Measurements from ENCODE around the gene ZDHHC11. TPM values are rescaled to one million over a fixed set of nuclear protein-coding genes. Genes with fewer than 3 reads are reported as not detected.

ZDHHC11 gene
- total RNA-seq, 1 experiment from 2014 or later: 26.0 TPM

GRCh38 chr5:883475-884181 is 32.8 kb upstream of the ZDHHC11 start:
- CTCF ChIA-PET: no interaction called here
- Histone ChIP-seq H3K27me3 (ENCODE audit: low read length) (no peaks in the 10 kb centered on the region), H3K4me2 (ENCODE audit: low read length) (no peak overlapping the region), H4K20me1 (ENCODE audit: low read length) (peaks cover 23% of the 10 kb centered on the region), H3K27ac (ENCODE audit: low read length) (no peak overlapping the region), H3F3A (ENCODE audit: low read length, unreplicated experiment) (no peaks in the 10 kb centered on the region), H3K36me3 (ENCODE audit: low read depth, low read length) (peaks cover 79% of the 10 kb centered on the region), H3K4me1 (ENCODE audit: insufficient read depth, low read length) (no peaks in the 10 kb centered on the region), H3K79me2 (ENCODE audit: low read length) (peaks cover 78% of the 10 kb centered on the region), H3K4me3 (ENCODE audit: low read length) (no peak overlapping the region), H3K9ac (ENCODE audit: low read length) (no peak overlapping the region), H3K9me2 (replicated peaks; ENCODE audit: low read length) (no peaks in the 10 kb centered on the region), H2AFZ (ENCODE audit: low read length) (no peak overlapping the region), H3K9me3 (ENCODE audit: low read length) (no peaks in the 10 kb centered on the region)
- DNase-seq (no peak), ATAC-seq (no peak)
- no TSS peak for BruUV-seq (replicated peaks)
- intact Hi-C loops (cut with micrococcal nuclease): no loop called here
- no peak for TF ChIP-seq EZH2 (IDR thresholded peaks at IDR 0.05; ENCODE audit: low read length, unreplicated experiment)
- TF ChIP-seq, protein P1, sequence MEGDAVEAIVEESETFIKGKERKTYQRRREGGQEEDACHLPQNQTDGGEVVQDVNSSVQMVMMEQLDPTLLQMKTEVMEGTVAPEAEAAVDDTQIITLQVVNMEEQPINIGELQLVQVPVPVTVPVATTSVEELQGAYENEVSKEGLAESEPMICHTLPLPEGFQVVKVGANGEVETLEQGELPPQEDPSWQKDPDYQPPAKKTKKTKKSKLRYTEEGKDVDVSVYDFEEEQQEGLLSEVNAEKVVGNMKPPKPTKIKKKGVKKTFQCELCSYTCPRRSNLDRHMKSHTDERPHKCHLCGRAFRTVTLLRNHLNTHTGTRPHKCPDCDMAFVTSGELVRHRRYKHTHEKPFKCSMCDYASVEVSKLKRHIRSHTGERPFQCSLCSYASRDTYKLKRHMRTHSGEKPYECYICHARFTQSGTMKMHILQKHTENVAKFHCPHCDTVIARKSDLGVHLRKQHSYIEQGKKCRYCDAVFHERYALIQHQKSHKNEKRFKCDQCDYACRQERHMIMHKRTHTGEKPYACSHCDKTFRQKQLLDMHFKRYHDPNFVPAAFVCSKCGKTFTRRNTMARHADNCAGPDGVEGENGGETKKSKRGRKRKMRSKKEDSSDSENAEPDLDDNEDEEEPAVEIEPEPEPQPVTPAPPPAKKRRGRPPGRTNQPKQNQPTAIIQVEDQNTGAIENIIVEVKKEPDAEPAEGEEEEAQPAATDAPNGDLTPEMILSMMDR (conservative IDR thresholded peaks at IDR 0.05; ENCODE audit: low read depth, low read length): no peak
- no peak for TF ChIP-seq EZH2phosphoT487 (IDR thresholded peaks at IDR 0.05; ENCODE audit: borderline replicate concordance, low read length)
- POLR2A ChIA-PET (ENCODE audit: unreplicated experiment): no interaction called here

DNA sequence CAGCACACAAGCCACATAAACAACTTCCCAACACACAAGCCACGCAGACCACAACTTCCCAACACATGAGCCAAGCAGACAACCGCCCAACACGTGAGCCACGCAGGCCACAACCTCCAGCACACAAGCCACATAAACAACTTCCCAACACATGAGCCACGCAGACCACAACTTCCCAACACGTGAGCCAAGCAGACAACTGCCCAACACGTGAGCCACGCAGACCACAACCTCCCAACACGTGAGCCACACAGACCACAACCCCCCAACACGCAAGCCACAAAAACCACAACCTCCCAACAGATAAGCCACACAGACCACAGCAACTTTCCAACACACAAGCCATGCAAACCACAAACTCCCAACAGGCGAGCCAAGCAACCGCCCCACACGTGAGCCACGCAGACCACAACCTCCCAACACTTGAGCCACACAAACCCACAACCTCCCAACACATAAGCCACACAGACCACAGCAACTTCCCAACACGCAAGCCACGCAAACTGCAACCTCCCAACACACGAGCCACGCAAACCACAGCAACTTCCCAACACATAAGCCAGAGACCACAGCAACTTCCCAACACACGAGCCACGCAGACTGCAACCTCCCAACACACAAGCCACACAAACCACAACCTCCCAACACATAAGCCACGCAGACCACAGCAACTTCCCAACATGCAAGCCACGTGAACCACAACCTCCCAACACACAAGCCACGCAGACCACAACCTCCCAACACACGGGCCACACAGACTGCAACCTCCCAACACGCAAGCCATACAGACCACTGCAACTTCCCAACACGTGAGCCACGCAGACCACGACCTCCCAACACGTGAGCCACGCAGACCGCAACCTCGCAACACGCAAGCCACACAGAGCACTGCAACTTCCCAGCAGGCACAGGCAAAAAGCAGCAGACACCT is 31.7 kb upstream of the ZDHHC11 start:
- BruUV-seq (replicated peaks): no TSS peak
- H3K79me2 ChIP-seq (ENCODE audit: low read length): peaks cover 68% of the 10 kb centered on the region
- H3K36me3 ChIP-seq (ENCODE audit: low read depth, low read length): peaks cover 73% of the 10 kb centered on the region
- no peak overlapping the region for H3K4me3 ChIP-seq (ENCODE audit: low read length)
- H3K9me2 ChIP-seq (replicated peaks; ENCODE audit: low read length): no peaks in the 10 kb centered on the region
- no peak overlapping the region for H2AFZ ChIP-seq (ENCODE audit: low read length)
- H3K4me1 ChIP-seq (ENCODE audit: insufficient read depth, low read length): no peaks in the 10 kb centered on the region
- intact Hi-C loops (cut with micrococcal nuclease): no loop called here
- POLR2A ChIA-PET (ENCODE audit: unreplicated experiment): no interaction called here
- no peak overlapping the region for H3K9ac ChIP-seq (ENCODE audit: low read length)
- H3K9me3 ChIP-seq (ENCODE audit: low read length): no peaks in the 10 kb centered on the region
- H3K4me2 ChIP-seq (ENCODE audit: low read length): no peak overlapping the region
- CTCF ChIA-PET: no interaction called here
- H3F3A ChIP-seq (ENCODE audit: low read length, unreplicated experiment): no peaks in the 10 kb centered on the region
- TF ChIP-seq EZH2 (IDR thresholded peaks at IDR 0.05; ENCODE audit: low read length, unreplicated experiment) (no peak), EZH2phosphoT487 (IDR thresholded peaks at IDR 0.05; ENCODE audit: borderline replicate concordance, low read length) (no peak)
- TF ChIP-seq, protein P1 (conservative IDR thresholded peaks at IDR 0.05; ENCODE audit: low read depth, low read length): no peak
- H3K27ac ChIP-seq (ENCODE audit: low read length): no peak overlapping the region
- no peak for ATAC-seq
- no peaks in the 10 kb centered on the region for H3K27me3 ChIP-seq (ENCODE audit: low read length)
- H4K20me1 ChIP-seq (ENCODE audit: low read length): peaks cover 20% of the 10 kb centered on the region
- DNase-seq: no peak
